Body of pancreas (tissue), 4 donors: Measurements from ENCODE around the gene BANP.

Source experiments
- POLR2A ChIP-seq, 3 donors: fragments of 450-650 bp; IDR thresholded peaks; one replicate each; pipeline ENCODE4 v1.6.1; 2016; ENCODE audit warnings: antibody characterized with exemption in 3 of 3, mild to moderate bottlenecking in 2 of 3
- TF ChIP-seq, protein P1 (sequence below), 7 experiments: fragments of 450-650 bp in 4 of 7; fragments of 200-600 bp in 3 of 7; sonication (generic) in 3 of 7; IDR thresholded peaks; one replicate each; pipeline ENCODE4 v1.5.1; 2016 to 2019; ENCODE audit warnings: antibody characterized with exemption in 7 of 7

DNA sequence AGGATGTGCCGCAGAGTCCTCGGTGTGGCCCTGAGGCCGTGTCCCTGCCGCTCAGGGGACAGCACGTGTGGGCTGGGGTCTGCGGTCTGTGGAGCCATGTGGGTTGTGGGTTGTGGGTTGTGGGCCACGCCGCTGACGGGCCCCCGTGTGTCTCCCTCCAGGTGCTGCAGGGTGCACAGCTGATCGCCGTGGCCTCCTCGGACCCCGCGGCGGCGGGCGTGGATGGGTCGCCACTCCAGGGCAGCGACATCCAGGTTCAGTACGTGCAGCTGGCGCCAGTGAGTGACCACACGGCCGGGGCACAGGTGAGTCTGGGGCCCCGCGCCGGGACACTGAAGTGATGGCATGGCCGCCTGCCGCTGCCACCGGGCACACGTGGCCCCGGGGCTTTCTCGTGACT, 120.7 kb downstream of the BANP start:
- TF ChIP-seq, protein P1, sequence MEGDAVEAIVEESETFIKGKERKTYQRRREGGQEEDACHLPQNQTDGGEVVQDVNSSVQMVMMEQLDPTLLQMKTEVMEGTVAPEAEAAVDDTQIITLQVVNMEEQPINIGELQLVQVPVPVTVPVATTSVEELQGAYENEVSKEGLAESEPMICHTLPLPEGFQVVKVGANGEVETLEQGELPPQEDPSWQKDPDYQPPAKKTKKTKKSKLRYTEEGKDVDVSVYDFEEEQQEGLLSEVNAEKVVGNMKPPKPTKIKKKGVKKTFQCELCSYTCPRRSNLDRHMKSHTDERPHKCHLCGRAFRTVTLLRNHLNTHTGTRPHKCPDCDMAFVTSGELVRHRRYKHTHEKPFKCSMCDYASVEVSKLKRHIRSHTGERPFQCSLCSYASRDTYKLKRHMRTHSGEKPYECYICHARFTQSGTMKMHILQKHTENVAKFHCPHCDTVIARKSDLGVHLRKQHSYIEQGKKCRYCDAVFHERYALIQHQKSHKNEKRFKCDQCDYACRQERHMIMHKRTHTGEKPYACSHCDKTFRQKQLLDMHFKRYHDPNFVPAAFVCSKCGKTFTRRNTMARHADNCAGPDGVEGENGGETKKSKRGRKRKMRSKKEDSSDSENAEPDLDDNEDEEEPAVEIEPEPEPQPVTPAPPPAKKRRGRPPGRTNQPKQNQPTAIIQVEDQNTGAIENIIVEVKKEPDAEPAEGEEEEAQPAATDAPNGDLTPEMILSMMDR (IDR thresholded peaks at IDR 0.05): no peak
- TF ChIP-seq POLR2A (IDR thresholded peaks at IDR 0.05): no peak
